IMR-90 (cell line): Measurements from ENCODE around the gene SLC4A5.
"Not testable (repeated sequence)": the region's sequence is repeated elsewhere in the genome, so short reads cannot be mapped to it uniquely, and the experiment has no call there.

ENCODE experiments used
- MXI1 ChIP-seq: IDR thresholded peaks from 2 replicates; pipeline ENCODE4 v1.6.1; 2012; ENCODE audit warnings: low read depth, mild to moderate bottlenecking, low read length, moderate library complexity, borderline replicate concordance
- POLR2A ChIP-seq: IDR thresholded peaks from 2 replicates; pipeline ENCODE4 v1.6.1; 2012; ENCODE audit warnings: mild to moderate bottlenecking, low read depth, low read length
- RAD21 ChIP-seq: IDR thresholded peaks from 2 replicates; pipeline ENCODE4 v1.6.1; 2012; ENCODE audit warnings: low read length, improper control_type of control experiment
- RCOR1 ChIP-seq: IDR thresholded peaks from 2 replicates; pipeline ENCODE4 v1.6.1; 2012; ENCODE audit warnings: mild to moderate bottlenecking, low read length, improper control_type of control experiment; ENCODE audit not compliant: insufficient replicate concordance
- TF ChIP-seq, protein P1 (sequence below): conservative IDR thresholded peaks from 2 replicates; pipeline ENCODE4 v1.5.1; 2012; ENCODE audit warnings: mild to moderate bottlenecking, low read depth, low read length, improper control_type of control experiment

DNA sequence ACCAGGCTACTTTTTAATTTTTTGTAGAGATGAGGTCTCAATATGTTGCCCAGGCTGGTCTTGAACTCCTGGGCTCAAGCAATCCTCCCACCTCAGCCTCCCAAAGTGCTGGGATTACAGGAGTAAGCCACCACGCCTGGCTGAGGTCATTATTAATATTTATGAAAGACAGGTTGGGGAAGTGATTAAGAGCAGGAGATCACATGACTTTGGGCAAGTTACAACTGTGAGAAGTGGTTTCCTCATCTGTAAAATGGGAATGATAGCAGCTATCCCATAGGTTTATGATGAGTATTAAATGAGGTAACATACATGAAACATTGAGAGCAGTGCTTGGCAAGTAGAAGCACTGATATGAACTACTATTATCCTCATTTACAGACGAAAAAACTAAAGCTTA, 7.0 kb downstream of the SLC4A5 start:
- TF ChIP-seq, protein P1, sequence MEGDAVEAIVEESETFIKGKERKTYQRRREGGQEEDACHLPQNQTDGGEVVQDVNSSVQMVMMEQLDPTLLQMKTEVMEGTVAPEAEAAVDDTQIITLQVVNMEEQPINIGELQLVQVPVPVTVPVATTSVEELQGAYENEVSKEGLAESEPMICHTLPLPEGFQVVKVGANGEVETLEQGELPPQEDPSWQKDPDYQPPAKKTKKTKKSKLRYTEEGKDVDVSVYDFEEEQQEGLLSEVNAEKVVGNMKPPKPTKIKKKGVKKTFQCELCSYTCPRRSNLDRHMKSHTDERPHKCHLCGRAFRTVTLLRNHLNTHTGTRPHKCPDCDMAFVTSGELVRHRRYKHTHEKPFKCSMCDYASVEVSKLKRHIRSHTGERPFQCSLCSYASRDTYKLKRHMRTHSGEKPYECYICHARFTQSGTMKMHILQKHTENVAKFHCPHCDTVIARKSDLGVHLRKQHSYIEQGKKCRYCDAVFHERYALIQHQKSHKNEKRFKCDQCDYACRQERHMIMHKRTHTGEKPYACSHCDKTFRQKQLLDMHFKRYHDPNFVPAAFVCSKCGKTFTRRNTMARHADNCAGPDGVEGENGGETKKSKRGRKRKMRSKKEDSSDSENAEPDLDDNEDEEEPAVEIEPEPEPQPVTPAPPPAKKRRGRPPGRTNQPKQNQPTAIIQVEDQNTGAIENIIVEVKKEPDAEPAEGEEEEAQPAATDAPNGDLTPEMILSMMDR, result not testable (repeated sequence)
- not testable (repeated sequence) for TF ChIP-seq POLR2A, RCOR1, RAD21, MXI1
